Upper lobe of left lung (tissue), 4 donors: ENCODE data around the gene AP3S2.

Experiments
- POLR2A ChIP-seq, 4 donors: fragments of 450-650 bp; IDR thresholded peaks; one replicate each; pipeline ENCODE4 v1.5.1; 2016 to 2017; ENCODE audit warnings: antibody characterized with exemption in 4 of 4, mild to moderate bottlenecking in 2 of 4
- POLR2AphosphoS5 ChIP-seq, 2 donors: sonication (generic); formaldehyde crosslinking; IDR thresholded peaks; one replicate each; pipeline ENCODE4 v1.5.1; 2017; ENCODE audit warnings: antibody characterized with exemption in 2 of 2
- TF ChIP-seq, protein P1 (sequence below), 6 experiments: fragments of 450-650 bp in 4 of 6; fragments of 200-600 bp in 2 of 6; sonication (generic) in 2 of 6; IDR thresholded peaks; one replicate each; pipeline ENCODE4 v1.5.1; 2016 to 2019; ENCODE audit warnings: antibody characterized with exemption in 6 of 6

DNA sequence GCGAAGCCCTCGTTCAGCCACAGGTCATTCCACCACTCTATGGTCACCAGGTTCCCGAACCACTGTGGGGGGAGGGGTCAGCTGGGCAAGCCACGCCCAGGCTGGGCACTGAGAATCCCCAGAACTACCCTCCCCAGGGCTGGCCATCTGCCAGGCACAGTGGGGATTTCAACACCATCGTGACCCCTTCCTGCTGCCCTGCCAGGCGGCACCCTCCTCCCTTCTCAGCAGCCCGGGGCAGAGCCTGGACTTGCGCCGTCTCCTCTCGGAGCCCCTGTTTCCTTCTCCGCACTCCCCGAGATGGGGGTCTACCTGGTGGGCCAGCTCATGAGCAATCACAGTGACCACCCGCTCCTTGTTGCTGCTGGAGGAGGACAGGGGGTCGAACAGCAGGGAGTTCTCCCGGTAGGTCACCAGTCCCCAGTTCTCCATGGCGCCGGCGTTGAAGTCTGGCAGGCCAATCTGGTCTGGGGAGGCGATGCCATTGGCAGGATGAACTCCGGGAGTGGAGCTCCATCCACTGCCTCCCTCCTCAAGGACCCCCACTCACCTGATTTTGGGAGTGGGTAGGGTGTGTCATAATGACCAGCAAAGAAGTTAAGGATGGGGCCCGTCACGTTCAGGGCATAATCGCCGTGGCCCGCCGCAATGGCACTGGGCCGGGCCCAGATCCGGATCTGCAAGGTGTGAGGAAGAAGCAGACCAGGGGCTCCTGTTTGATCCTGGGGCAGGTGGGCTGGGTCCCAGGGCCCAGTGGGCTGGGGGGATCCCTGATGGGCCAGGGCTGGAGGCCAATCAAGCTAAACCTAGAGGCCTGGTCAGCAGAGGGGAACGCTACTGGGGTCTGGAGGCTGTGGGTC lies 89.6 kb downstream of the AP3S2 start:
- TF ChIP-seq POLR2A (IDR thresholded peaks at IDR 0.05) (no peak), POLR2AphosphoS5 (IDR thresholded peaks at IDR 0.05) (no peak)
- TF ChIP-seq, protein P1, sequence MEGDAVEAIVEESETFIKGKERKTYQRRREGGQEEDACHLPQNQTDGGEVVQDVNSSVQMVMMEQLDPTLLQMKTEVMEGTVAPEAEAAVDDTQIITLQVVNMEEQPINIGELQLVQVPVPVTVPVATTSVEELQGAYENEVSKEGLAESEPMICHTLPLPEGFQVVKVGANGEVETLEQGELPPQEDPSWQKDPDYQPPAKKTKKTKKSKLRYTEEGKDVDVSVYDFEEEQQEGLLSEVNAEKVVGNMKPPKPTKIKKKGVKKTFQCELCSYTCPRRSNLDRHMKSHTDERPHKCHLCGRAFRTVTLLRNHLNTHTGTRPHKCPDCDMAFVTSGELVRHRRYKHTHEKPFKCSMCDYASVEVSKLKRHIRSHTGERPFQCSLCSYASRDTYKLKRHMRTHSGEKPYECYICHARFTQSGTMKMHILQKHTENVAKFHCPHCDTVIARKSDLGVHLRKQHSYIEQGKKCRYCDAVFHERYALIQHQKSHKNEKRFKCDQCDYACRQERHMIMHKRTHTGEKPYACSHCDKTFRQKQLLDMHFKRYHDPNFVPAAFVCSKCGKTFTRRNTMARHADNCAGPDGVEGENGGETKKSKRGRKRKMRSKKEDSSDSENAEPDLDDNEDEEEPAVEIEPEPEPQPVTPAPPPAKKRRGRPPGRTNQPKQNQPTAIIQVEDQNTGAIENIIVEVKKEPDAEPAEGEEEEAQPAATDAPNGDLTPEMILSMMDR (IDR thresholded peaks at IDR 0.05): no peak
